Measurements from ENCODE around the gene MORC1. TPM values are rescaled to one million over a fixed set of nuclear protein-coding genes. Genes with fewer than 3 reads are reported as not detected.

MORC1 gene
- total and polyA plus RNA-seq, 3 donors from 2014 or later: 15.4 to 19.4 (median 16.0) TPM

GRCh38 chr3:109115451-109115850, 2.5 kb downstream of the MORC1 start:
- Histone ChIP-seq H3K4me3 (no peak overlapping the region), H3K4me1 (no peaks in the 10 kb centered on the region), H3K9me3 (no peaks in the 10 kb centered on the region), H3K27me3 (no peaks in the 10 kb centered on the region), H3K27ac (no peak overlapping the region), H3K36me3 (ENCODE audit: low read depth, missing control alignments) (no peaks in the 10 kb centered on the region)
- TF ChIP-seq POLR2A (IDR thresholded peaks at IDR 0.05): no peak
- TF ChIP-seq, protein P1, sequence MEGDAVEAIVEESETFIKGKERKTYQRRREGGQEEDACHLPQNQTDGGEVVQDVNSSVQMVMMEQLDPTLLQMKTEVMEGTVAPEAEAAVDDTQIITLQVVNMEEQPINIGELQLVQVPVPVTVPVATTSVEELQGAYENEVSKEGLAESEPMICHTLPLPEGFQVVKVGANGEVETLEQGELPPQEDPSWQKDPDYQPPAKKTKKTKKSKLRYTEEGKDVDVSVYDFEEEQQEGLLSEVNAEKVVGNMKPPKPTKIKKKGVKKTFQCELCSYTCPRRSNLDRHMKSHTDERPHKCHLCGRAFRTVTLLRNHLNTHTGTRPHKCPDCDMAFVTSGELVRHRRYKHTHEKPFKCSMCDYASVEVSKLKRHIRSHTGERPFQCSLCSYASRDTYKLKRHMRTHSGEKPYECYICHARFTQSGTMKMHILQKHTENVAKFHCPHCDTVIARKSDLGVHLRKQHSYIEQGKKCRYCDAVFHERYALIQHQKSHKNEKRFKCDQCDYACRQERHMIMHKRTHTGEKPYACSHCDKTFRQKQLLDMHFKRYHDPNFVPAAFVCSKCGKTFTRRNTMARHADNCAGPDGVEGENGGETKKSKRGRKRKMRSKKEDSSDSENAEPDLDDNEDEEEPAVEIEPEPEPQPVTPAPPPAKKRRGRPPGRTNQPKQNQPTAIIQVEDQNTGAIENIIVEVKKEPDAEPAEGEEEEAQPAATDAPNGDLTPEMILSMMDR (IDR thresholded peaks at IDR 0.05): no peak
- WGBS, 2 donors: 84 to 86% methylated on average over 2 of the region's 2 CpGs
- DNase-seq: no peak
- intact Hi-C loops (cut with DNase I; ENCODE audit: low total_unique reads): no loop called here

DNA sequence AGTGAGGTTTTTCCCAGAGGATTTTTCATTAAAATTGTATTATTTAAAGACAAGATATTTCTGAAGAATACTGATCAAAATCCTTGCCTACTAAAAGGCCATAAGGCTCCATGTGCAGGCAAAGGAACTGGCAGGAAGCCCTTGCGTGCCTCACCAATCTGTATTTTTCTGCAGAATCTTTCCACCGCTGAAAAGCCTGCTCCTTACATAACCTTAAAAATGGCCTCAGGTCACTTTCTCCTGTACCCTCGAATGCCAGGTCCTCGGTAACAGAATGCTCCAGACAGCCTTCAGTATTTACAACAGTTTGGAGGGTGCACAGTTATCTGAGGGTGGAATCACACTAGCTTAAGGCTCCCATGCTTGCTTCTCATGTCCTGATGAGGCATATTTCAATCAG, 3.2 kb downstream of the MORC1 start:
- no peak for DNase-seq
- H3K36me3 ChIP-seq (ENCODE audit: low read depth, missing control alignments): no peaks in the 10 kb centered on the region
- no peaks in the 10 kb centered on the region for H3K4me1 ChIP-seq
- 82 to 84% methylated on average over 4 of the region's 4 CpGs for WGBS, 2 donors
- TF ChIP-seq POLR2A (IDR thresholded peaks at IDR 0.05): no peak
- TF ChIP-seq, protein P1 (IDR thresholded peaks at IDR 0.05): no peak
- H3K27ac ChIP-seq: no peak overlapping the region
- H3K9me3 ChIP-seq: no peaks in the 10 kb centered on the region
- intact Hi-C loops (cut with DNase I; ENCODE audit: low total_unique reads): no loop called here
- no peak overlapping the region for H3K4me3 ChIP-seq
- no peaks in the 10 kb centered on the region for H3K27me3 ChIP-seq

GRCh38 chr3:109112946-109113760, 4.8 kb downstream of the MORC1 start:
- H3K27me3 ChIP-seq: no peaks in the 10 kb centered on the region
- DNase-seq: peak; percentile 67
- no peaks in the 10 kb centered on the region for H3K9me3 ChIP-seq
- H3K27ac ChIP-seq: no peak overlapping the region
- WGBS, 2 donors: 54 to 59% methylated on average over 4 of the region's 4 CpGs
- no peaks in the 10 kb centered on the region for H3K4me1 ChIP-seq
- H3K4me3 ChIP-seq: no peak overlapping the region
- intact Hi-C loops (cut with DNase I; ENCODE audit: low total_unique reads): no loop called here
- H3K36me3 ChIP-seq (ENCODE audit: low read depth, missing control alignments): no peaks in the 10 kb centered on the region
- no peak for TF ChIP-seq POLR2A (IDR thresholded peaks at IDR 0.05)
- TF ChIP-seq, protein P1 (IDR thresholded peaks at IDR 0.05): no peak

DNA sequence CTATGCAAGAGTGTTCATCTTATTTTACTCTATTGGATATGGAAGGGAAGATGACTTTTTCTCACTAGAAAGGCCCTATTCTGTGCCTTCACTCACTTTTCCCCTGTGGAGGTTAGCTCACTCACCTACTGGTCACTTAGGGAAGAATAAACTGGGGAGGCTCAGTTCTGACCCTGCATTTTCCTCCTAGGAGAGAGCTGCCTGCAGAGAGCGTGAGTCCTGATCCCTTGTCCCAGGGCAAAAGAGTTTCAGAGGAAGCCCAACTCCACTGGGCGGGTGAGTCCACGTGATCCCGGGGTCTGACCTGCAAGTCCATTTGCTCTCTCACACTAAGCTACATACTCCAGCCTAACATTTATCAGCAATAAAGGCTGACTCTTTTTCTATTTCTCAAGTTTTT, 8.4 kb downstream of the MORC1 start:
- intact Hi-C loops (cut with DNase I; ENCODE audit: low total_unique reads): no loop called here
- DNase-seq: no peak
- WGBS, 2 donors: 95 to 96% methylated on average over 4 of the region's 4 CpGs
- H3K4me1 ChIP-seq: no peaks in the 10 kb centered on the region
- no peaks in the 10 kb centered on the region for H3K27me3 ChIP-seq
- no peak overlapping the region for H3K27ac ChIP-seq
- no peaks in the 10 kb centered on the region for H3K9me3 ChIP-seq
- no peaks in the 10 kb centered on the region for H3K36me3 ChIP-seq (ENCODE audit: low read depth, missing control alignments)
- no peak overlapping the region for H3K4me3 ChIP-seq
- TF ChIP-seq, protein P1 (IDR thresholded peaks at IDR 0.05): no peak
- no peak for TF ChIP-seq POLR2A (IDR thresholded peaks at IDR 0.05)

All from testis (tissue), 3 donors.